ENCODE data around the gene TTC7B.

DNA sequence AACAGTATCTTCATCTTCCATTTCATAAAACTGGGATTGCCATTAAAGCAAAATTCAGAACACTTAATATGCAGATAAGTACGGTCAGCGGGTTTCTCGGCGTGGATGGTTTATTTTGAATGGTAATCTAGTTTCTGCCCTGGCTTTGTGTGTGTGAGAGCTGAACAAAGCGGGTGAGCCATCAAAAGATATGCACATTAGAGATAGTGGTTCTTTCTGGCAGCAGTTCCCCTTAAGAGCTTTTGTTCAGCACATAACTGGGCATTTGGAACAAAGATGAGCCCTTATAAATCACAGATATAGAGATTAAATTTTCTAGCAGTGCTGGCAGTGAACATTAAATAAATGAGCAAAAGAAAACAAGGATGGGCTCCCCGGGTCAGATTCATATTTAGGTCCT lies 211.9 kb downstream of the TTC7B start:
- no peak for TF ChIP-seq NFRKB (IDR thresholded peaks at IDR 0.05; ENCODE audit: low read depth)
- no peak for TF ChIP-seq EWSR1 (IDR thresholded peaks at IDR 0.05; ENCODE audit: borderline replicate concordance, low read depth, partially characterized antibody)
- TF ChIP-seq POLR2AphosphoS2 (IDR thresholded peaks at IDR 0.05; ENCODE audit: low read length) = no peak
- TF ChIP-seq SMARCC2 (IDR thresholded peaks at IDR 0.05; ENCODE audit: low read depth) = no peak

Measured in K562 (cell line).